Subcutaneous abdominal adipose tissue (tissue), 5 donors: ENCODE data around the gene UGP2.
A peak's percentile ranks its signal among the peaks of the same experiment; 100 is the strongest.

ENCODE experiments used
- H3K27ac ChIP-seq: one replicate; pipeline ENCODE4 v1.7.0; 2013; ENCODE audit warnings: low read depth, mild to moderate bottlenecking, inconsistent platforms, low read length, moderate library complexity
- H3K27me3 ChIP-seq, 5 donors: one replicate each; pipeline ENCODE4 v1.7.0; 2013; ENCODE audit warnings: low read length in 5 of 5, inconsistent platforms in 1 of 5; ENCODE audit not compliant: control insufficient read depth in 5 of 5, insufficient read depth in 4 of 5
- H3K36me3 ChIP-seq, 5 donors: one replicate each; pipeline ENCODE4 v1.7.0; 2013; ENCODE audit warnings: low read length in 5 of 5; ENCODE audit not compliant: control insufficient read depth in 5 of 5, insufficient read depth in 5 of 5
- H3K4me1 ChIP-seq, 5 donors: one replicate each; pipeline ENCODE4 v1.7.0; 2013; ENCODE audit warnings: low read length in 5 of 5, mild to moderate bottlenecking in 3 of 5, moderate library complexity in 1 of 5; ENCODE audit not compliant: control insufficient read depth in 5 of 5, insufficient read depth in 5 of 5
- H3K4me3 ChIP-seq, 5 donors: one replicate each; pipeline ENCODE4 v1.7.0; 2013; ENCODE audit warnings: low read length in 5 of 5, low read depth in 1 of 5
- H3K9ac ChIP-seq, 5 donors: one replicate each; pipeline ENCODE4 v1.7.0; 2013; ENCODE audit warnings: low read length in 5 of 5, mild to moderate bottlenecking in 4 of 5, moderate library complexity in 3 of 5
- H3K9me3 ChIP-seq, 5 donors: one replicate each; pipeline ENCODE4 v1.7.0; 2013; ENCODE audit warnings: low read length in 5 of 5; ENCODE audit not compliant: control insufficient read depth in 5 of 5
- donor health status: healthy.
- donor health status: healthy.
- donor health status: healthy.
- donor health status: healthy.
- donor health status: healthy.

The UGP2 gene

DNA sequence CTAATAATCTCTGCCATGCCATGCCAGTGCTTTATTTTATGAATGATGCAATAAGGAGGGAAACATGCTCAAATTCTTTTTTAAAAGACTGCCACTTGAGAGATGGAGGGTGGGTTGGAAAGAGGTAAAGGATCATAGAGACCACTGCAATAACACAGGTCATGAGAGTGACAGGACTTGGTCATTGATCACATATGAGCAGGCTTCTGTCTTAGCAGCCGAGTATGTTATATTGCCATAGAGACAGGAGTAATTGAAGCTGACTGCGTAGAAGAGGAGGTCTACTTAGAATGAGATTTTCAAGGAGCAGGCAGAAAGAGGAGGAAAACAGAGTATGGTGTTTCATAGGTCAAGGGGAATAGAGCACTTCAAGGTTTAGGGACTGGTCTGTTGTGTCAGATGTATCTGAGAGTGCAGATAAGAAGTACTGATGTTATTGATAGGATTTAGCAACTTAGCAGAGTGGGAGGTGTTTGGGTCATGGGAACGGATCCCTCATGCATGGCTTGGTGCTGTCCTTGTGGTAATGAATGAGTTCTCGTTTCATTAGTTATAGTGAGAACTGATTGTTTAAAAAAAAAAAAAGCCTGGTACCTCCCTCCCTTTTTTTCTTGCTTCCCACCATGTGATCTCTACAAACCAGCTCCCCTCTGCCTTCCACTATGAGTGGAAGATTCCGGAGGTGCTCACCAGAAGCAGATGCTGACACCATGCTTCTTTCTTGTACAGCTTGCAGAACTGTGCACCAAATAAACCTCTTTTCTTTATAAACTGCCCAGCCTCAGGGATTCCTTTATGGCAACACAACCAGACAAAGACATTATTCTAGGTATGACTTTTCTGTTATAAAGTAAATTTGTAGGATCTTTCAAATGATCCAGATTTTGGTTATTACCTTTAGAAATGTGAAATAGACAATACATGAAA is 32.8 kb downstream of the UGP2 start:
- Histone ChIP-seq H3K27ac (peak overlapping the region; percentile 72), H3K4me1 (peaks cover 0 to 49% (median 25%) of the 10 kb centered on the region in 5 donors)

GRCh38 chr2:63875131-63875527 is 33.4 kb downstream of the UGP2 start:
- Histone ChIP-seq H3K4me1 (peaks cover 0 to 49% (median 25%) of the 10 kb centered on the region in 5 donors), H3K27ac (peak overlapping the region; percentile 72)

More for the DNA sequence above, 32.8 kb downstream of the UGP2 start:
- Histone ChIP-seq H3K4me3 (no peak overlapping the region), H3K36me3 (peaks cover 24 to 37% (median 31%) of the 10 kb centered on the region in 5 donors), H3K27me3 (no peaks in the 10 kb centered on the region), H3K9ac (peak overlapping the region in 1 of 5 donors; percentile 13), H3K9me3 (no peaks in the 10 kb centered on the region)

GRCh38 chr2:63875559-63876245 is 34.0 kb downstream of the UGP2 start:
- peaks cover 0 to 54% (median 25%) of the 10 kb centered on the region in 5 donors for H3K4me1 ChIP-seq
- H3K4me3 ChIP-seq: no peak overlapping the region
- peak overlapping the region; percentile 72 for H3K27ac ChIP-seq
- no peaks in the 10 kb centered on the region for H3K9me3 ChIP-seq
- H3K9ac ChIP-seq: peak overlapping the region in 1 of 5 donors; percentile 9
- H3K27me3 ChIP-seq: no peaks in the 10 kb centered on the region
- H3K36me3 ChIP-seq: peaks cover 21 to 42% (median 37%) of the 10 kb centered on the region in 5 donors

More at GRCh38 chr2:63875131-63875527, 33.4 kb downstream of the UGP2 start:
- Histone ChIP-seq H3K9me3 (no peaks in the 10 kb centered on the region), H3K9ac (peak overlapping the region in 1 of 5 donors; percentile 13), H3K4me3 (no peak overlapping the region), H3K36me3 (peaks cover 21 to 37% (median 31%) of the 10 kb centered on the region in 5 donors), H3K27me3 (no peaks in the 10 kb centered on the region)

DNA sequence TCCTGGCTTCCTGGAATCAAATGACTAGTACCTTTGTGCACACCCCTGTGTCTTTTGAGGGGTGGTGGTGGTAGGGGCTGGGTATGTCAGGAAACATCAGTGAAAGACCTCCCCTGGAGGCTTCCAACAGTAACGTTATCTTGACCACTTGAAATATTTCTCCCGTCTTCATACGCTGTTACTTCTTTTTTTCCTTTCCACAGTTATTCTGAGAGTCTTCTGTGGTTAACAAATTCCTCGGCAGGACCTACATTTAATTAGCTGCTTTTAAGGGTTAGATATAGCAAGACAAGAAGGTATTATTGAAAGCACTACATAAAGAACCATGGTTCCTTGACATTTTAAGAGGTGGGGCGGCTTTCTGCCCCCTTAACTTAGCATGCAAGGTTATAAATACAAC is 34.6 kb downstream of the UGP2 start:
- no peaks in the 10 kb centered on the region for H3K27me3 ChIP-seq
- no peak overlapping the region for H3K9ac ChIP-seq
- H3K4me1 ChIP-seq: peaks cover 0 to 50% (median 25%) of the 10 kb centered on the region in 5 donors
- H3K27ac ChIP-seq: peak overlapping the region; percentile 72
- H3K36me3 ChIP-seq: peaks cover 21 to 48% (median 37%) of the 10 kb centered on the region in 5 donors
- H3K4me3 ChIP-seq: no peak overlapping the region
- H3K9me3 ChIP-seq: no peaks in the 10 kb centered on the region

- Histone ChIP-seq H3K9ac (no peak overlapping the region), H3K27me3 (no peaks in the 10 kb centered on the region), H3K27ac (no peak overlapping the region), H3K4me1 (peaks cover 0 to 36% (median 23%) of the 10 kb centered on the region in 5 donors), H3K9me3 (no peaks in the 10 kb centered on the region), H3K36me3 (peaks cover 31 to 55% (median 37%) of the 10 kb centered on the region in 5 donors), H3K4me3 (no peak overlapping the region)
Observed at GRCh38 chr2:63878486-63878885, 36.8 kb downstream of the UGP2 start.

- no peaks in the 10 kb centered on the region for H3K9me3 ChIP-seq
- no peaks in the 10 kb centered on the region for H3K27me3 ChIP-seq
- H3K27ac ChIP-seq: no peak overlapping the region
- H3K4me3 ChIP-seq: no peak overlapping the region
- peaks cover 0 to 22% (median 15%) of the 10 kb centered on the region in 5 donors for H3K4me1 ChIP-seq
- H3K9ac ChIP-seq: no peak overlapping the region
- peaks cover 31 to 58% (median 42%) of the 10 kb centered on the region in 5 donors for H3K36me3 ChIP-seq
Observed at GRCh38 chr2:63879876-63880433, 38.3 kb downstream of the UGP2 start.

- H3K9me3 ChIP-seq: no peaks in the 10 kb centered on the region
- peaks cover 36 to 65% (median 49%) of the 10 kb centered on the region in 5 donors for H3K36me3 ChIP-seq
- peaks cover 0 to 15% (median 9%) of the 10 kb centered on the region in 5 donors for H3K4me1 ChIP-seq
- H3K27ac ChIP-seq: no peak overlapping the region
- no peak overlapping the region for H3K9ac ChIP-seq
- H3K27me3 ChIP-seq: no peaks in the 10 kb centered on the region
- H3K4me3 ChIP-seq: no peak overlapping the region
Observed at GRCh38 chr2:63880625-63881024, 38.9 kb downstream of the UGP2 start.

- Histone ChIP-seq H3K4me1 (peaks cover 0 to 10% (median 5%) of the 10 kb centered on the region in 5 donors), H3K9me3 (no peaks in the 10 kb centered on the region), H3K36me3 (peaks cover 35 to 65% (median 55%) of the 10 kb centered on the region in 5 donors), H3K9ac (no peak overlapping the region), H3K27me3 (no peaks in the 10 kb centered on the region), H3K4me3 (no peak overlapping the region), H3K27ac (no peak overlapping the region)
Observed at GRCh38 chr2:63881205-63881604, 39.5 kb downstream of the UGP2 start.

DNA sequence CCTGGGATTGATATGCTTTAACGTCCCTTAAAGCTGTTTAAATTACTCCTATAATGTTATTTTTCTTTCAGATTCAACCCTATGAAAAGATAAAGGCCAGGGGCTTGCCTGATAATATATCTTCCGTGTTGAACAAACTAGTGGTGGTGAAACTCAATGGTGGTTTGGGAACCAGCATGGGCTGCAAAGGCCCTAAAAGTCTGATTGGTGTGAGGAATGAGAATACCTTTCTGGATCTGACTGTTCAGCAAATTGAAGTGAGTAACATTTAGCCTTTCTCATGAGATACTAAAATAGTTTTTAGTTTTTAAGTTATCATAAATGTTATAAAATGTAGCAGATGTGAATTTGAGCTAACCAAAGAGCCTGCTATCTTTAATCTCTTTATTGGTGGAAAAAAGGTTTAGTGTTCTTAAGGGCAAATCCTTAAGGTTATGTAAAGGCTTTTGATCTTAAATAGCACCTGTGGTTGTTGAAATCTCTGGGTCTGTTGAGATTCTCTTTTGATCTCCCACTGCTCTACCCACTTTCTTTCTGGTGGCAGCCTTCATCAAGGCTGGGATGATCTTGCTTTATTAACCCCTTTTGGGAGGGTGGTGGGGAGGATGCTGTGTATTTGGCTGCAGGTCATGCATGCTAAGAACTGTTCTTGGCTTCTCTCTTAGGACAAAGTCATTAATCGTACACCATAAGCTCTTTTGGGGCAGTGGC is 40.9 kb downstream of the UGP2 start:
- no peak overlapping the region for H3K9ac ChIP-seq
- H3K9me3 ChIP-seq: no peaks in the 10 kb centered on the region
- H3K27me3 ChIP-seq: no peaks in the 10 kb centered on the region
- H3K36me3 ChIP-seq: peaks cover 45 to 73% (median 62%) of the 10 kb centered on the region in 5 donors
- H3K4me1 ChIP-seq: peaks cover 0 to 10% (median 4%) of the 10 kb centered on the region in 5 donors
- H3K4me3 ChIP-seq: no peak overlapping the region
- H3K27ac ChIP-seq: peak overlapping the region; percentile 34
